Measurements from ENCODE around the gene ARAP2.

GRCh38 chr4:36054694-36055422, 189.5 kb downstream of the ARAP2 start:
- TF ChIP-seq POLR2A (IDR thresholded peaks at IDR 0.05; ENCODE audit: low read depth, low read length) (no peak), POLR2AphosphoS5 (IDR thresholded peaks at IDR 0.05; ENCODE audit: low read depth, low read length) (no peak)
